ENCODE data around the gene PHF23. TPM values are rescaled to one million over a fixed set of nuclear protein-coding genes. Genes with fewer than 3 reads are reported as not detected.
A peak's percentile ranks its signal among the peaks of the same experiment; 100 is the strongest.

Gene PHF23
- total and polyA plus RNA-seq, 9 of the 15 experiments (the other 6 are each of a cell fraction or from before 2014, with no cell fraction given) = 7.4 to 87.5 (median 33.7) TPM

DNA sequence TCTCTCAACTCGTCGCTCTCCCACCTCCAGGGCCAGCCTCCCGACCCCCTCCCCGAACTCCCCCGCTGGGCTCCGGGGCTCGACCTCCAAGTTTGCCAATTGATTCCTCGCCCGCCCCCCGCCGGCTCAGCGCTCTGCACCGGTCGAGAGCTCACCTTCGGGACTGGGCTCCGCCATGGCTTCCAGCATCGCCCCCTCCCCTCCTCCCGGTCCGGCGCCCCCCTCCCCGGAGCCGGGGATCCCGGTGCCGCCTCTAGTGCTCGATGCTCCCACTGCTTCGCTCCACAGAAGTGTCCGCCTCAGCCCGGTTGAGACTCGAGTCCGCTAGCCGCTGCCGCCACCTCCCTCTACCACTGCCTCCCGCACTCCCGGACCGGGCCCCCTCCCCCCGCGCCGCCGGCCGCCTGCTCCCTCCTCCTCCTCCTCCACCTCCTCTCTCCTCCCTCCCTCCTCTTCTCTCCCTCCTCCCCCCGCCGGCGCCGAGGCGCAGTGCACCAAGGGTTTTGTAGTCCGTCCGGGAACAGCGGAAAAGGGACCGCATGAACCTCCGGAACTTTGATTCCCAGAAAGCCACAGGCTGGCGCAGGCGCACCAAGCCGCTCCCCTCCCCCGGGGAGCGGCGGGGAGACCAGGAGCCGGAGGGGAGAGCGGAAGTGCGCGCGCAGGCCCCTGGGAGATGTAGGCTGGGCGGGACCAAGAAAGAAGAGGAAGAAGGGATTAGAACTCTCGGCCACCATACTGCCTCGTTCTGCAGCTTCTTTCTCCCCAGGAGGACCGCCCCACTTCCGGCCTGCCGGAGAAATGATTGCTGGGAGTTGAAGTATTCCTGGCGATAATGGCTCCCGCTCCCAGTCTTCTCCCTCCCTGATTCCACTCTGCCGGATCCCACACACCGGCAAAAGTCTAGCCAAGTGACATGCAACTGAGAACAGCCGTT is at the start of gene PHF23 (continued):
- TF ChIP-seq, protein P1, sequence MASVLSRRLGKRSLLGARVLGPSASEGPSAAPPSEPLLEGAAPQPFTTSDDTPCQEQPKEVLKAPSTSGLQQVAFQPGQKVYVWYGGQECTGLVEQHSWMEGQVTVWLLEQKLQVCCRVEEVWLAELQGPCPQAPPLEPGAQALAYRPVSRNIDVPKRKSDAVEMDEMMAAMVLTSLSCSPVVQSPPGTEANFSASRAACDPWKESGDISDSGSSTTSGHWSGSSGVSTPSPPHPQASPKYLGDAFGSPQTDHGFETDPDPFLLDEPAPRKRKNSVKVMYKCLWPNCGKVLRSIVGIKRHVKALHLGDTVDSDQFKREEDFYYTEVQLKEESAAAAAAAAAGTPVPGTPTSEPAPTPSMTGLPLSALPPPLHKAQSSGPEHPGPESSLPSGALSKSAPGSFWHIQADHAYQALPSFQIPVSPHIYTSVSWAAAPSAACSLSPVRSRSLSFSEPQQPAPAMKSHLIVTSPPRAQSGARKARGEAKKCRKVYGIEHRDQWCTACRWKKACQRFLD (CRISPR knock-in tag; IDR thresholded peaks at IDR 0.05) = no peak
- peak; percentile 82 for TF ChIP-seq RBFOX2 (IDR thresholded peaks at IDR 0.05; ENCODE audit: low read depth, low read length)
- peak; percentile 70 for TF ChIP-seq SUPT5H (IDR thresholded peaks at IDR 0.05)
- TF ChIP-seq POU5F1 (IDR thresholded peaks at IDR 0.05; ENCODE audit: borderline replicate concordance, low read depth, low read length, partially characterized antibody) = peak; percentile 84
- no peak for TF ChIP-seq PHB (CRISPR knock-in tag; IDR thresholded peaks at IDR 0.05)
- no peak for TF ChIP-seq JUND (IDR thresholded peaks at IDR 0.05; ENCODE audit: borderline replicate concordance, low read depth, low read length)
- no peak; the same call in 2 of the 3 replicates for TF ChIP-seq JUND (tag; IDR thresholded peaks at IDR 0.05; ENCODE audit: borderline replicate concordance, low read depth, low read length)
- no peak for TF ChIP-seq PTRF (tag; IDR thresholded peaks at IDR 0.05)
- no peak for TF ChIP-seq ZNF764 (CRISPR knock-in tag; IDR thresholded peaks at IDR 0.05; ENCODE audit: low read depth)
- TF ChIP-seq, protein P2, sequence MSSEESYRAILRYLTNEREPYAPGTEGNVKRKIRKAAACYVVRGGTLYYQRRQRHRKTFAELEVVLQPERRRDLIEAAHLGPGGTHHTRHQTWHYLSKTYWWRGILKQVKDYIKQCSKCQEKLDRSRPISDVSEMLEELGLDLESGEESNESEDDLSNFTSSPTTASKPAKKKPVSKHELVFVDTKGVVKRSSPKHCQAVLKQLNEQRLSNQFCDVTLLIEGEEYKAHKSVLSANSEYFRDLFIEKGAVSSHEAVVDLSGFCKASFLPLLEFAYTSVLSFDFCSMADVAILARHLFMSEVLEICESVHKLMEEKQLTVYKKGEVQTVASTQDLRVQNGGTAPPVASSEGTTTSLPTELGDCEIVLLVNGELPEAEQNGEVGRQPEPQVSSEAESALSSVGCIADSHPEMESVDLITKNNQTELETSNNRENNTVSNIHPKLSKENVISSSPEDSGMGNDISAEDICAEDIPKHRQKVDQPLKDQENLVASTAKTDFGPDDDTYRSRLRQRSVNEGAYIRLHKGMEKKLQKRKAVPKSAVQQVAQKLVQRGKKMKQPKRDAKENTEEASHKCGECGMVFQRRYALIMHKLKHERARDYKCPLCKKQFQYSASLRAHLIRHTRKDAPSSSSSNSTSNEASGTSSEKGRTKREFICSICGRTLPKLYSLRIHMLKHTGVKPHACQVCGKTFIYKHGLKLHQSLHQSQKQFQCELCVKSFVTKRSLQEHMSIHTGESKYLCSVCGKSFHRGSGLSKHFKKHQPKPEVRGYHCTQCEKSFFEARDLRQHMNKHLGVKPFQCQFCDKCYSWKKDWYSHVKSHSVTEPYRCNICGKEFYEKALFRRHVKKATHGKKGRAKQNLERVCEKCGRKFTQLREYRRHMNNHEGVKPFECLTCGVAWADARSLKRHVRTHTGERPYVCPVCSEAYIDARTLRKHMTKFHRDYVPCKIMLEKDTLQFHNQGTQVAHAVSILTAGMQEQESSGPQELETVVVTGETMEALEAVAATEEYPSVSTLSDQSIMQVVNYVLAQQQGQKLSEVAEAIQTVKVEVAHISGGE (CRISPR knock-in tag; IDR thresholded peaks at IDR 0.05) = peak in 1 of 3 experiments; percentile 94; a peak in 2 of 6 replicates
- TF ChIP-seq, protein P3, sequence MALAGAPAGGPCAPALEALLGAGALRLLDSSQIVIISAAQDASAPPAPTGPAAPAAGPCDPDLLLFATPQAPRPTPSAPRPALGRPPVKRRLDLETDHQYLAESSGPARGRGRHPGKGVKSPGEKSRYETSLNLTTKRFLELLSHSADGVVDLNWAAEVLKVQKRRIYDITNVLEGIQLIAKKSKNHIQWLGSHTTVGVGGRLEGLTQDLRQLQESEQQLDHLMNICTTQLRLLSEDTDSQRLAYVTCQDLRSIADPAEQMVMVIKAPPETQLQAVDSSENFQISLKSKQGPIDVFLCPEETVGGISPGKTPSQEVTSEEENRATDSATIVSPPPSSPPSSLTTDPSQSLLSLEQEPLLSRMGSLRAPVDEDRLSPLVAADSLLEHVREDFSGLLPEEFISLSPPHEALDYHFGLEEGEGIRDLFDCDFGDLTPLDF (CRISPR knock-in tag; IDR thresholded peaks at IDR 0.05) = no peak
- TF ChIP-seq SAP30 (IDR thresholded peaks at IDR 0.05; ENCODE audit: borderline replicate concordance, insufficient read depth, low read depth, low read length, poor library complexity, severe bottlenecking) = no peak
- TF ChIP-seq SRSF1 (IDR thresholded peaks at IDR 0.05; ENCODE audit: low read depth, low read length) = no peak
- no peak; a peak in 1 of 4 replicates for TF ChIP-seq SIN3A (IDR thresholded peaks at IDR 0.05; ENCODE audit: borderline replicate concordance in 2 of 2, control insufficient read depth in 1 of 2, low read depth in 2 of 2, low read length in 2 of 2)
- peak; percentile 71 for TF ChIP-seq EGR1 (conservative IDR thresholded peaks at IDR 0.05)
- no peak for TF ChIP-seq BRF1 (IDR thresholded peaks at IDR 0.05; ENCODE audit: borderline replicate concordance, extremely low read depth, insufficient read length)

Data from K562 (cell line).